ENCODE results near the gene NANOS2.

Gene NANOS2

DNA sequence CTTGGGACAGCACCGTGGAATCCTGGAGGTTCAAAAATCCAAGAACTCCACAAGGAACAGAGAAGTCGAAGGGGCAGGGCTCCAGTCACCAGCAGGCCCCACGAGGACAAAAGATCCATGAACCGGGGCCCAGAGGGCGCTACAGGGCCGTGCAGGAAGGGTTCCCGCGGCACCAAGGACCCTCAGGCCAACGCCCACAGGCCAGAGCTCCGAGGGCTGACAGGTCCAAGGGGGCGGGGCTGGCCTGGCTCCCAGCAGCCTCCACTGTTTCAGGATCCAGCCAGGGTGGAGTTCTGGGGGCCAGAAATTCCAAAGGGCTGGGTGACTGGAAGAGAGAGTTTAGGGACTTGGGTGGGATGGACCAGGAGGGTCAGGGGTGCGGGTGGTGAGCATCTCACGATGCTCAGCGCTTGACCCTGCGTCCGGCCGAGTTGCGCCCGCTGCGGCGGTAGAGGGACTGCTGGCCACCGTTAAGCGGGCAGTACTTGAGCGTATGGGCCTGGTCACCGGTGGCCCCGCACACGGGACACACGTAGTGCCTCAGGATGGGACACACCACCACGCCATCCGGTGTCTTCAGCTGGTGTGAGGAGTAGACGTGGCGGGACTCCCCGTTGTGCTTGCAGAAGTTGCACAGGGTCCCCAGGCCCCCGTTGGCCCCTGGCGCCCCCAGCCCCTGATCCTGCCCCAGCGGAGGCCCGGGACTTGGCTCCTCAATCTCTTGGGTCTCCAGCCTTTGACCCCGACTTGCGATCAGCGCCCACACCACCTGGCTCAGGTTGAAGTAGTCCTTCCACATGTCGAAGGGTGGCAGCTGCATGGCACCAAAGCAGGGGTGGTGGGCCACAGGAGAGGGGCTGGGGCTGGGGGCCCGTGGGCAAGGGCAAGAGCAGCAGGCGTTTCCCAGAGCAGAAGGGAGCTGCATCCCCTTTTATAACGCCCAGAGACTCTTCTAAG is at the start of gene NANOS2:
Gene NANOS2, minus strand, starts transcription at position 905 of the 957 bp plus-strand sequence. Its CDS starts 85 bp downstream, at position 820.
- no peak for DNase-seq (ENCODE audit: low read depth in 2 of 2)

DNA sequence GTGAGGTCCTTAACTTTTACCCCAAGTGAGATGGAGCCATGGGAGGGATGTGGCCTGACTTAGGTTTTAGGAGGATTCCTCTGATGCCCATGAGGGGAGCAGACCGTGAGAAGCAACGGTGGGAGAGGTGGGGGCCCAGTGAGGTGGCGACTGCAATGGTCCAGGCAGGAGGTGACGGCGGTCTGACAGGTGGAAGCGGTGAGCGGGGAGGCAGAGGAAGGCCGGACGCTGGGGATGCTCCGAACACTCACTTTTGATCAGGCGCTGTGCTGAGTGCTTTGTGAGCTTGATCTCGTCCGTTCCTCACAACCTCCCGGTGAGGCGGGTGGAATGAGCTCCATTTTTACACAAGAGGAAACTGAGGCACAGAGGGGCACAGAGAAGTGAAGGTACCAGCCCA is 47.4 kb upstream of the NANOS2 start:
- no peak for DNase-seq (ENCODE audit: low read depth in 2 of 2)

DNA sequence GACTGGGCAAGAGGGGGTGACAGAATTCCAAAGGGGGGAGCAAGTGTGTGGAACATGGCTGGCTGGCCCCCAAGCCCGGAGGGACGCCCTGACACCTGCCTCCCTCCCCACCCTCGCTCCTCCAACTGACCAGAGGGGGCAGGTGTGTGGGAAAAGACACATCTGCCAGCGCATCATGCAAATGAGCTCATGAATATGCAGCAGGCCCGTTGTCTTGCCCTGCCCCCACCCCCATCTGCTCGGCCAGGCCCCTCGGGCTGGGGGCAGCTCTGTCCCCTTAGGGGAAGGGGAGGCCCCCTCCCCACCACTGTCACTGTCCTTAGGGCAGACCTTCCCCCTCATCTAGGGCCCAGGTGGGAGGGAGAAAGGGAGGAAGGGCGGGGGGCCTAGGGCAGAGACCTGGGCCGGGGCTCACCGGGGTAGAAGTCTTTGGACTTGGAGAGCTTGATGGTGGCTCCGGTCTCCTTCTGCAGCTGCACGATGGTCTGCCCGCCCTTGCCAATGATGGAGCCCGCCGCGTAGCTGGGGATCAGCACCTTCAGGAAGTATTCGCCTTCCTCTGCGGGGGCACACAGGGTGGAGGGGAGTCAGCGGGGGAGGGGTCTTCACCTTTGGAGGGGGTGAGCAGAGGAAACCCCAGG is 46.1 kb upstream of the NANOS2 start:
- DNase-seq (ENCODE audit: low read depth in 2 of 2) = no peak

DNA sequence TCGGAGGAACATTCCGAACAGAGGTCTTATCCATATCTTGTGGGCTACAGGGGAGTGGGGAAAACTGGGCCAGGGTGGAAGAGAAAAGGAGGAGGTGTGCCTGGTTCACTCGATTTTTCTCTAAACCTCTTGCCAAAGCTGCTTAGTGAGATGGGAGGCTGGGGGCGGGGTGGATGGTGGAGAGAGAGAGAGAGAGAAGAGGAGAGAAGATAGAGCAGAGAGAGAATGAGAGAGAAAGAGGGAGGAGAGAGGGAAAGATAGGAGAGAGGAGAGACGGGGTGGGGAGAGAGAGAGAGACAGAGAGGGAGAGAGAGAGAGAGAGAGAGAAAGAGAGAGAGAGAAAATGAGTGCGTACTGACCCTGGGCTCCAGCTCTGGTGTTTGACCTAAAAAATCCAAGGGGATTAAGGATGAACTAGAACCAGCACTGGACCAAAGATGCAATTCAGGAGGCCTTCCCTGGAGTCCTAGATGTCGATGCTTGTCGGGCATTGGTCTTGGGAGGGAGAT is 45.0 kb upstream of the NANOS2 start:
- no peak for DNase-seq (ENCODE audit: low read depth in 2 of 2)

DNA sequence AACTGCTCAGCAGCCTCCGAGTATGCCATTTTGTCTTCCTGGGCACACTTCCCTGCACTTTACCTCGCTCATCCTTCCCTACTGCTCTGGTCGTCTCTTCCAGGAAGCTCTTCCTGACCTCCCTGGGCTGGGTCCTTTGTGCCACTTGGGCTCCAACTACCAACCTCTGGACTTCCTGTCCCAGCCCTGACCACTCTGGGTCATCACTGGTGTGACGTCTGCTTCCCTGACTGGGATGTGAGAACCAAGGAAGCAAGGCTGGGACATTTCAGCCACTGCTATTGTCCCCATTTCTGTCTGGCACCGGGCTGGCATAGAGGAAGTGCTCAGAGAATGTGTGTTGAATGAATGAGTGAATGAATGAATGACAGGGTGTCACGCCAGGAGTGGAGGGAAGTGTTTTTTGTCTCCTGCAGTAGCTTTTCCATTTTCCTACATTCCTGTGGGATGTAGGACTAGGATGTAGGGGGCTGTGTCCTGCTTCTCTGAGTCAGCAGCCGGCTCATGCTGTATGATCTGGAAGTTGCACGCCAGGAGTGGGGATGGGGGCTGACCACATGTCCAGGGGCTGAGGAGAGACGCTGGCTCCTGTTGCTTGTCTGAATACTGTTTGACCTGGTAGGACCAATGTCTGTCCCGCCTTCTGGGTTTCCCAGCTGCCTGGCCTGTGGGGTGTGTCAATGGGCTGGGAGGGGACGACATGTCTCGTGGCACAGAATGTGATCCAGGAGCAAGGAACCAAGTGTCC is 44.4 kb upstream of the NANOS2 start:
- DNase-seq (ENCODE audit: low read depth in 2 of 2) = no peak

DNA sequence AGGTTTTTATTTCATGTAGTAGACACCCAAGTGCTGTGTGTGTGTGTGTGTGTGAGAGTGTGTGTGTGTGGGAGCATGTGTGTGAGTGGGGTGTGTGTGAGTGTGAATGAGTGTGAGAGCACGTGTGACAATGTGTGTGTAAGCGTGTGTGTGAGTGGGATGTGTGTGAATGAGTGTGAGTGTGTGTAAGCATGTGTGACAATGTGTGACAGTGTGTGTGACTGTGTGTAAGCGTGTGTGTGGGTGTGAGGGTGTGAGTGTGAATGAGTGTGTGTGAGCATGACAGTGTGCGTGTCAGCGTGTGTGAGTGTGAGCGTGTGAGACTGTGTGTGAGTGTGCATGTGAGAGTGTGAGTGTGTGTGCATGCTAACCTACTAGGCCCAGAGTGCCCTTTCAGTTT is 43.7 kb upstream of the NANOS2 start:
- DNase-seq (ENCODE audit: low read depth in 2 of 2) = no peak

DNA sequence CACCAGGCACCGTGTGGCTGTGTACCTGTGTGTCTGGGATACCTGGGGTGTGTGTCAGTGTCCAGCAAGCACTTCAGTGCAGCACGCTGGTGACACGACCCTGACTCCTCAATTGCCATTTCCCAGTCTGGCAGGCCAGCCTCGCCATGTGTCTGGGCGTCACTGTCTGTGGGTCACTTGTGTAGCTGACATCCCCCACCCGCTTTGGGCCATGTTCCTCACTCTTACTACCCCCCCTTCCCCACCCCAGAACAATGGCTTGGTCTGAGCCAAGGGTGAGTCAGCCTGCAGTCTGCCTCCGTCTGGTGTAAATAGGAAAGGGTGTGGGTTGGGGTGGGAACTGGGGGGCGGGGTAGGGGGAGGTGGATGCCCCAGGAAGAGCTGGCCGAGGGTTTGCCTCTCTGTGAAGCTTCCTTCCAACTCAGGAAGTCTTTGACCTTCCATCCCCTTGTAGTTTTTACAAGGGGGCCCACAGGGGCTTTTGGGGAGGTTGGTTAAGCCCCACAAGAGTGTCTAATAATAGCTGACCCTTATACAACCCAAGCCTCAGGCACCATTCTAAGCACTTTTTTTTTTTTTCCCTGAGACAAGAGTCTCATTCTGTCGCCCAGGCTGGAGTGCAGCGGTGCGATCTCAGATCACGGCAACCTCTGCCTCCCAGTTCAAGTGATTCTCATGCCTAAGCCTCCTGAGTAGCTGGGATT is 41.5 kb upstream of the NANOS2 start:
- DNase-seq (ENCODE audit: low read depth in 2 of 2) = no peak

DNA sequence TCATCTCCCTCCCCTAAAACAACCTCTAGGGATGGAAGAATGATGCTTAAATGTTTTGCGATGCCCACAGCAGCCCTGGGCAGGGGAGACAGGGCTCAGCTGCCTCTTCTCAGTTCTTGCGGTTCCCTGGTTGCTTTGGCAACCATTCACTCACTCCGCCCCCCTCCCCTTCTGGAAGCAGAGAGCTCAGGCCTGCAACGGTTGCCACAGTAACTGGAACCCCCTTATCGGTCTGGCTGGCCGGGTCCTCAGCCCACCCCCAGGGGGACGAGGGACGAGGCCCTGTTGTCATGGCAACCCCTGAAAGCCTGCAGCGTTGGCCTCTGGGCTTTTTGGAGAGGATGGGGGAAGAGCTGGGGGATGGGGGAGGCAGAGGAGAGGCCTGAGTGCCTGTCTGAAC is 39.6 kb upstream of the NANOS2 start:
- no peak for DNase-seq (ENCODE audit: low read depth in 2 of 2)

DNA sequence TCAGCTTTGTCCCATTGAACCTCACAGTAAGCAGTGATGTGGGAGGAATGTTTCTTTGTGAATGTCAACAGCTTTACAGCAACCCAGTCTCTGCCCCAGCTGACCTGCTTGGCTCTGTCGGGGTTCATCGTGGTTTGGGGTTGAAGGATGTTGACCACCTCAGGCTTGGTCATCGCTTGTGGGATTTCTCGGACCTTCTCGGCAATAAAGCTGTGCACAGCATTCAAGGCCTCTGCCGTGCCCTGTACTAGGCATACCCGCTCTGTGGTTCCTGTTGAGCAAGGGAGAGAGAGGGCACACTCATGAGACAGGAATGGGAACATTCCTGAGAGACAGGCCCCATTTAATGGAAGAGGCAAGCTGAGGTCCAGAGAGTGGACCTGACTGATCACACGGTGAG is 39.1 kb upstream of the NANOS2 start:
- DNase-seq (ENCODE audit: low read depth in 2 of 2) = no peak

DNA sequence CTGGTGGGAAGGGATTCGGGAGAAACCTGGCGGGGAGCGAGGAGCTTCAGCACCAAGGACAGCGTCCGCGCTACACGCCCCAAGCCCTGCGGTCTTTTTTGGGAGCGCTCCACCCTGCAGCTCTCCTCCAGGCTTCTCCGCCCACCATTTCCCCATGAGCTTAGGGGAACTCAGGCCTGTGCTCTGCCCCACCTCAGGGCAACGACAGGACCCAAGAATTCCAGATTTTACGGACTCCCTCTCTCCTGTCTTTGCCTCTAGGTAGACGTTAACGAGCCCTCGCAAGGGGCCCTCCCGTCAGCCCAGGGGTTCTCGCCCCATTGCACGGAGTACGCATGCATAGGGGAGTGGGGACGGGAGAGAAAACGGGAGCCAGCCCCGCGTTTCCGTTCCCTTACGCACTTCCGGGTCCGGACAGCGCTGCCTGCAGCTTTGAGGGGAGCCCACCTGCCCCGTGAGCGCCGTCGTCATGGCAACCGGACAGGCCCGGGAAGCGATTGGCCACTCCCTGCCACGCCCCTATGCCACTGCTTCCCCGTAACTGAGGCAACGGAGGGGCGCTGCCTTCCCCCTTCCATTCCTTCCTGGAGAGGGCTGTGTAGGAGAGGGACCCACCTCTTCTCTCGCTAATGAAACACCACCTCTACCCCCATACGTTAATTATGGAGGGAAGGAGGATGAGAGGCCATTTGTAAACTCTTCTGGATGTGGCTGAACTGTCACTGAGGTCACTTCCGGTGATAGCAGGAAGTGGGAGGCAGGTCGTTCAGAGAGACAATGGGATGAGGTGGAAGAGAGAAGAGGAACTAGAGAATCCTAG is 38.3 kb upstream of the NANOS2 start:
- DNase-seq (ENCODE audit: low read depth in 2 of 2) = no peak

DNA sequence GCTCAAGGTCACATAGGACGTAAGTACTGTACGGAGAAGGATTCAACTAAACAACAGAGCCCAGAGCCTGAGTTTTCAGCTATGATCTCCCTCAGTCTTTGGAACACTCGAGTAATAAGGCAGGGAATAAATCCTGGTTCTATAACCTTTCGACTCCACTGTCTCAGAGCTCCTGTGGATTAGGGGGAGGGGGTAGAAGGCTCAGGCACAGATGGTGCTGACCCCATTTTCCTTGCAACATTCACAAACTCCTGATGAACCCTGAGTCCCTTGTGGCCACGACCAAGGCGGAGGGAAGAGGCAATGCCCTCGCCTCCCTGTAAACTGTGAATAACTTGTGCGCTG is 37.7 kb upstream of the NANOS2 start:
- no peak for DNase-seq (ENCODE audit: low read depth in 2 of 2)

DNA sequence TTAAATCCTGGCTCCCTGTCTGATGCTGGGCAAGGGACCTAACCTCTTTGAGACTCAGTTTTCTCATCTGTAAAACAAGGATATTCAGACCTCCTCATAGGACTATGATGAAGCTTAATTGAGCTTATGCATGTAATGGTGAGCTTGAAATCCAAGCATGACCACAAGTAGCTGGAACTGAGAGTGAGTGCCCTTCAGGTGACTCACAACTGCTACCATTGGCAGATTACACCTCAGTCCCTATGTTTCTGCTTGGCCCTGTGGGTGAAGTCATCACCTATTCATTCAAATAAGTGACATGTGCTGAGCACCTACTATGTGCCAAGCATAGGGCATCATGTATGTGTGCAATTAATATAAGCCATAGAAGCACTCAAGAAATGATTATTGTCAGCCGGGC is 33.3 kb upstream of the NANOS2 start:
- DNase-seq (ENCODE audit: low read depth in 2 of 2) = no peak

DNA sequence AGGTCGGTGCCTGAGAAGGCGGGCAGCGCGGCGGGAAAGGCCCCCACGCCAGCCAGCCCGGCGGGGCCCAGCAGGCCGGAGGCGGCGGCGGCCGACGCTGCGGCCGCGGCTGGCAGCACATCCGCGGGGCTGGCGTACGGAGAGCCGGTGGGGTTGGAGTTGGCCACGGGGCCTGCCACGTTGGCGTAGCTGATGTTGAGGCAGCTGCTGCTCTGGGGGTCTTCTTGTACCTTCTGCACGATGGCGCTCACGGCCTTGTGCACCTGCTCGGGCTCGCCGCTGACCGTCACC is 25.9 kb upstream of the NANOS2 start:
- no peak for DNase-seq (ENCODE audit: low read depth in 2 of 2)

DNA sequence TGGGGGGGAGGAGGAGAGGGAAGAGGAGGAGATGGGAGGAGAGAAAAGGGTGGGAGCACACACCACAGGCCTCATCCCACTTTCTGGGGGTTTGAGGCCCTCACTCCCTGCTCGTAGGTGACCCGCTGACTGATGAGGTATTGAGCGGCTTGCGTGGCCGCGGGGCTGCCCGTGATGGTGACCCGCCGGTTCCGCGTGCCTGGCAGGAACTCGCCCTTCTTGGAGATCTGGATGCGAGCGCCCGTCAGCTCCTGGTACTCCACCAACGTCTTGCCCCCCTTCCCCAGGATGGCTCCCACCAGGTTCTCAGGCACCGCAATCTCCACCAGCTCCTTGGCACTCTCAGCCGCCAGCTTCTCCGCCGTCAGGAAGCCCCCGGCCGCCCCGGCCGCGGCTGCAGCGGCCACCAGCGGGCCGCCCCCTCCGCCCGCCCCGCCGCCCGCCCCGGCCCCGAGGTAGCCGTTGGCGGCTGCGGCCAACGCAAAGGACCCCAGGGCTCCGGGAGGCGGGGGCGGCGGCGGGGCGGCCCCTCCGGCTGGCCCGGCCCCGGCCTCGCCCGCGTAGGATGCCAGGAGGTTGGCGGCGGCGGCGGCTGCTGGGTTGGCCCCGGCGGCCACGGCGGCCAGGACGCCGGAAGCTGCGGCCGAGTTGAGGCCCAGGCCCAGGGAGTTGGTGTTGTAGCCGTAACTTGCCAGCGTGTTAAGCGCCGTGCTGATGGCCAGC is 25.4 kb upstream of the NANOS2 start:
- no peak for DNase-seq (ENCODE audit: low read depth in 2 of 2)

DNA sequence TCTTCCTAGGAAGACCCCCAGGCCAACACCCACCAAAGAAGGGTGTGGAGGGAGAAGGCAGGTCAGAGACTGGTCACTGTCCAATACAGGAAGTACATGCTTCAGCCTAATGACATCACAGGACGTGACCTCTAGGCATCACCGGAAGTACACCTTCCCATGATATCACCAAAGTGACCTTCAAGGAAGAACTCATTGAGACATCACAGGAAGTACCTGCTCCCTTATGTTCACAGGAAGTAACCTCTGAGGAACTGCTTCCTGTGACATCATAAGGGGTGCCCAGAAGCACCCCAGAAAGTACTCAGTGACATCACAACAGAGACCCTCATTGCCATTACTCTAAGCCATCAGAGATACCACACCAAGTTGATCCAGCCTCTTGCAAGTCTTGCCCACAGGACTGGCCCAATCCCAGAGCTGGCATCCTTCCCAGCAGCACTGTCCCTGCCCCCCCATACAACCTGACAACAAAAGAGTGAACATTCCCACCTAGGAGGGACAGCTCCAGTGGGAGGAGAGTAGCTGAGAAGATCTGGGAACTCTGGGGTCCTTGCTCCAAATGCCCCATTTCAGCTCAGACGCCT is 24.2 kb upstream of the NANOS2 start:
- no peak for DNase-seq (ENCODE audit: low read depth in 2 of 2)

DNA sequence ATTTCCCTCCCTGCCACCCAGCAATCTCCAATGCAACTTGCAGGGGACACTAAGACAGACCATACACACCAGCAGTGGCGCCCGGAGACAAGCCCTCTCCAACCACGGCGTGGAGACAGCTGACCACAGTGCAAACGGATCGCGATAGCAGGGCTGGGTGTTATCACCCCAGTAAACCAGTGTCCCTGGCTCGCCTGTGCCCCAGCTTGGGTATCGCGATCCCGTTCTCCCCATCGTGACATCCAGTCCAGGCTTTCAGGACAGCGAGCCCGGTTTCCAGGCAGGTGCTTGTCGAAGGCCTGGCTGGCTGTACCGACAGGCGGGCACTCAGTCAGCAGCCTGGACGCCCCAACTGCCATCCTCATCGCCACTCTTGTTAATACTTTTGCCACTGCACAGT is 20.7 kb upstream of the NANOS2 start:
- DNase-seq (ENCODE audit: low read depth in 2 of 2) = no peak

DNA sequence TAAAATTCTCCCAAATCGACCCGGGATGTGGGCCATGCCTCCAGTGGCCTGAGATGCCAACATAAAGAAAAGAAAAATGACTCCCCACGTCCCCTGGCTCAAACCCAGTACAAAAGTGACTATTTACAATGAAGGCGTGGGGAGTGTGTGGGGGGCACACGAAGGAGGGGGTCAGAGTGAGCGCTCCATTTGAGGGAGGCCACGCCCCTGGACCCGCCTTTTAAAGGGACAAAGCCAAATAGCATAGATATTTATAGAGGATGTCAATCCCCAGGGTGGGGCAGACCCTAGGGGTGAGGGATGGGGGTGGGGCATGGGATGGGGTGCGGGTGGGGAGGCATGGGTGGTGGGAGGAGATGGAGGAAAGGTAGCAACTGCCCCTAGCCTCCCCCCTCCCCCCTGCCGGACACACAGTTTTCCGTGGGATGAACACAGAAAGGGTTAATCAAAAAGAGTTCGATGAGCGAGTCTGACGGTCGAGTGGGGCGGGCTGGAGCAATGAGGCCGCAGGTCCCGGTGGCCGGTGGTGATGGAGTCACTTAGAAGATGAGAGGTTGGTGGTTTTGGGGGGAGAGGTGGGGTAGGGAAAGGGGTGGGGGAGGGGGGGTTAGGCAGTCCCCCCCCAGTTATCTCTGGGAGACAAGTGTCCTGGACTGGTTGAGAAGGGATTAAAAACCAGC is 20.1 kb upstream of the NANOS2 start:
- no peak for DNase-seq (ENCODE audit: low read depth in 2 of 2)

DNA sequence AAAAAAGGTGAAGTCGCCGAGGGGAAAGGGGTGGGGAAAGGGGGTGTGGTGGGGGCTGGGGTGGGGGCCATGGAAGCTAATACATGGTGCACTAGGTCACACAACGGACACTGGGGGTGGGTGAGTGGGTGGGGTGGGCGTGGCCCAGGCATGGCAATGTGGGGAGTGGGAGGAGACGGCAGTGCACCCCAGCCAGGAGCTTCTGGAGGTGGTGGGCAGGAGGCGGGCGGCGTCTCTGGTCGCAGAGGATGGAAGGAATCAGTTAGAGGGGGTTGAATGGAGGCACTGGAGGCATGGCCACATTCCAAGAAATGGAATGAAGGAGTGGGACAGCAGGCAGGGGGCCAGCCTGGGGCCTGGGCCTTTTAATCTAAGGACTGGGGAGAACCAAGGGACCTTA is 19.2 kb upstream of the NANOS2 start:
- no peak for DNase-seq (ENCODE audit: low read depth in 2 of 2)

DNA sequence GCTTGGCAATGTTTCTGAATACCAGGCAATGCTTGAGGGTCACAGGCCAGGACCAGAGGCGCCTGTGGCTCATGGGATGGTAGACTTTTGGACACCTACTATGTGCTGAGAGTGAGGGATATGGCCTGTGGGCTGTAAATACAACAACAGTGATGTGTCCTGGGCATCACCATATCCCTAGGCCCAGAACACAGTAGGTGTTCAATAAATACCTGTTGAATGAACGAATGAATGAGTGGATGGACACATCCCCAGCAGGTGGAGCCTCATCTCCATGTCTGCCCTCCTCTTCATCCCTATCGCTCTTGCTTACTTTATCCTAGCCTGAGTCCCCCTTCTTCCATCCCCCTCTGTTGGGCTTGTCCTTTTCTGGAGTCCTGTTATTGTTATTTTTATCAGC is 16.5 kb upstream of the NANOS2 start:
- no peak for DNase-seq (ENCODE audit: low read depth in 2 of 2)

DNA sequence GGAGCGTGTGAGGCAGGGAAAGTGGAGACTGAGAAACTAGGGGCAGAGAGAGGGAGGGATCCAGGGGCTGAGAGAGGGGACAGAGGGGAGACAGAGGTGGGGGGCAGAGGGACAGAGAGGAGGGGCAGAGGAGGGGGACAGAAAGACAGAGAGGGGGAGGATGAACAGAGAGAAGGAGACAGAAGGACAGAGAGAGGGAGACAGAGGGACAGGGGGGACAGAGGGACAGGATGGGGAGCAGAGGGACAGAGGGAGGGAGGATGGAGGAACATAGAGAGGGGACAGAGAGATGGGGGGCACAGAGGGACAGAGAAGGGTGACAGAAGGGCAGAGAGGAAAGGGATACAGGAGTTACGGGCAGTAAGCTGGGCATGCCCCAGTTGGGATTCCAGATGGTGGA is 14.7 kb upstream of the NANOS2 start:
- no peak for DNase-seq (ENCODE audit: low read depth in 2 of 2)
